Ovary (tissue), 9 donors: ENCODE data around the gene PAGE1. TPM values are rescaled to one million over a fixed set of nuclear protein-coding genes. Genes with fewer than 3 reads are reported as not detected.

Experiments
- DNase-seq, 5 donors: peaks; one replicate each; pipeline ENCODE4 v3.0.0-alpha.2; 2019 to 2020
- H3K27ac ChIP-seq, 2 donors: fragments of 200-600 bp; one replicate each; pipeline versions ENCODE4 v1.5.1 to v1.8.0; 2019 to 2022
- H3K27me3 ChIP-seq: fragments of 200-600 bp; one replicate; pipeline ENCODE4 v1.8.0; 2022
- H3K36me3 ChIP-seq: fragments of 200-600 bp; sonication (generic); one replicate; pipeline ENCODE4 v1.5.1; 2019
- H3K4me1 ChIP-seq: one replicate; pipeline ENCODE4 v1.8.1; 2013; ENCODE audit warnings: mild to moderate bottlenecking, moderate library complexity; ENCODE audit not compliant: insufficient read depth
- H3K4me3 ChIP-seq: fragments of 200-600 bp; sonication (generic); one replicate; pipeline ENCODE4 v1.5.1; 2017
- H3K9me3 ChIP-seq, 2 donors: fragments of 200-600 bp in 1 of 2; sonication (generic) in 1 of 2; one replicate each; pipeline versions ENCODE4 v1.5.1 to v1.8.1; 2013 to 2019; ENCODE audit warnings: mild to moderate bottlenecking in 1 of 2, moderate library complexity in 1 of 2
- CTCF ChIP-seq, 3 donors: fragments of 450-650 bp in 2 of 3; fragments of 200-600 bp in 1 of 3; IDR thresholded peaks; one replicate each; pipeline versions ENCODE4 v1.5.1 to v1.8.0; 2016 to 2022; ENCODE audit warnings: antibody characterized with exemption in 3 of 3, mild to moderate bottlenecking in 1 of 3
- EP300 ChIP-seq: sonication (generic); formaldehyde crosslinking; IDR thresholded peaks from one replicate; pipeline ENCODE4 v1.6.1; 2017; ENCODE audit warnings: antibody characterized with exemption
- POLR2A ChIP-seq: fragments of 450-650 bp; IDR thresholded peaks from one replicate; pipeline ENCODE4 v1.6.1; 2017; ENCODE audit warnings: antibody characterized with exemption, mild to moderate bottlenecking, moderate library complexity
- WGBS, 3 donors: extraction: QIAGEN DNeasy Blood & Tissue Kit in 1 of 3; methylation state at CpG; one replicate each; pipeline versions ENCODE4 v1.1.5 to v1.1.7; 2013 to 2017; 5-methylcytosine and 5-hydroxymethylcytosine counted together
- intact Hi-C, 4 donors: fragments of 100-400 bp; cut with DNase I; formaldehyde crosslinking; loops; one replicate each; pipeline versions ENCODE4 v1.11.0 to v1.15.1; 2022 to 2023
- polyA plus RNA-seq, 2 donors: library from polyadenylated mRNA; stranded (reverse); fragments of 200-250 nt in 1 of 2; fragments of 350-450 nt in 1 of 2; fragmentation: Illumina TruSeq in 1 of 2; extraction: RNeasy Lipid Tissue Mini Kit (QIAGEN cat#74804) in 1 of 2; gene quantifications; one replicate each; pipeline ENCODE4 v1.2.3, GENCODE V29; 2013 to 2014
- total RNA-seq, 7 donors: library from RNA; depleted of rRNA in 2 of 7; stranded (reverse); fragments of >200 nt in 2 of 7; fragmentation: NEBNext Ultra II Directional in 3 of 7; extraction: Animal tissue kit (Norgen Biotek cat#: 25700) in 3 of 7; gene quantifications; one replicate each; pipeline versions ENCODE4 v1.1.0 to v1.2.4, GENCODE V29; 2016 to 2023
- donor health status: DM: no; HTN: no; CAD: no; lungs with moderate emphysema.
- donor health status: DM: no; HTN: no; CAD: no.
- donor health status: Bipolar disorder and iron deficiency.
- donor health status: DM: yes; HTN: yes; CAD: no.
- donor health status: DM: no; HTN: no; CAD: no.
- donor health status: DM: yes; HTN: yes; CAD: no.

Gene PAGE1
- total and polyA plus RNA-seq, 9 donors, result not detected

- no peaks in the 10 kb centered on the region for H3K4me1 ChIP-seq
- DNase-seq, result no peak
- no peak for TF ChIP-seq CTCF (IDR thresholded peaks at IDR 0.05)
- no peak for TF ChIP-seq POLR2A
- TF ChIP-seq EP300, result no peak
- H3K9me3 ChIP-seq, result no peaks in the 10 kb centered on the region
- no peak overlapping the region for H3K4me3 ChIP-seq
- intact Hi-C loops, result no loop called here
- no peaks in the 10 kb centered on the region for H3K27me3 ChIP-seq
- no peak overlapping the region for H3K27ac ChIP-seq
- 25 to 28% (median 25%) methylated on average over 8 of the region's 8 CpGs for WGBS, 3 donors
- no peaks in the 10 kb centered on the region for H3K36me3 ChIP-seq
These were observed 9.1 kb upstream of the PAGE1 start for GRCh38 chrX:49704691-49705404.

GRCh38 chrX:49701933-49702332 is 6.1 kb upstream of the PAGE1 start:
- H3K4me3 ChIP-seq, result no peak overlapping the region
- H3K27me3 ChIP-seq, result no peaks in the 10 kb centered on the region
- no peak for DNase-seq
- 34 to 45% (median 36%) methylated on average over 5 of the region's 5 CpGs for WGBS, 3 donors
- H3K4me1 ChIP-seq, result no peaks in the 10 kb centered on the region
- H3K36me3 ChIP-seq, result no peaks in the 10 kb centered on the region
- H3K27ac ChIP-seq, result no peak overlapping the region
- TF ChIP-seq POLR2A, result no peak
- TF ChIP-seq CTCF (IDR thresholded peaks at IDR 0.05), result no peak
- no peak for TF ChIP-seq EP300
- intact Hi-C loops, result no loop called here
- peaks cover 0 to 3% of the 10 kb centered on the region in 2 donors for H3K9me3 ChIP-seq

- Histone ChIP-seq H3K4me1 (no peaks in the 10 kb centered on the region), H3K27ac (no peak overlapping the region), H3K27me3 (no peaks in the 10 kb centered on the region), H3K4me3 (no peak overlapping the region), H3K36me3 (no peaks in the 10 kb centered on the region), H3K9me3 (peaks cover 0 to 3% of the 10 kb centered on the region in 2 donors)
- intact Hi-C loops, result no loop called here
- no peak for DNase-seq
- TF ChIP-seq CTCF (IDR thresholded peaks at IDR 0.05) (no peak), EP300 (no peak), POLR2A (no peak)
These were observed 5.5 kb upstream of the PAGE1 start for GRCh38 chrX:49701323-49701722.

- no peak for DNase-seq
- Histone ChIP-seq H3K27me3 (no peaks in the 10 kb centered on the region), H3K4me3 (no peak overlapping the region), H3K27ac (no peak overlapping the region), H3K4me1 (no peaks in the 10 kb centered on the region), H3K36me3 (no peaks in the 10 kb centered on the region), H3K9me3 (no peaks in the 10 kb centered on the region)
- 55 to 77% (median 68%) methylated on average over 2 of the region's 2 CpGs for WGBS, 3 donors
- TF ChIP-seq CTCF (IDR thresholded peaks at IDR 0.05), result no peak
- TF ChIP-seq EP300, result no peak
- TF ChIP-seq POLR2A, result no peak
- intact Hi-C loops, result no loop called here
These were observed 20.6 kb downstream of the PAGE1 start for GRCh38 chrX:49675075-49675719.
